Ascending aorta (tissue), 2 donors: ENCODE data around the gene PEF1. TPM values are rescaled to one million over a fixed set of nuclear protein-coding genes. Genes with fewer than 3 reads are reported as not detected.

ENCODE experiments used
- DNase-seq, 2 donors: peaks; one replicate each; pipeline ENCODE4 v3.0.0-alpha.2; 2019; ENCODE audit warnings: low spot score in 2 of 2
- H3K27ac ChIP-seq, 2 donors: fragments of 200-600 bp; sonication (generic); one replicate each; pipeline ENCODE4 v1.5.1; 2016 to 2017; ENCODE audit warnings: mild to moderate bottlenecking in 1 of 2
- H3K27me3 ChIP-seq: fragments of 200-600 bp; sonication (generic); one replicate; pipeline ENCODE4 v1.5.1; 2017
- H3K36me3 ChIP-seq, 2 donors: fragments of 200-600 bp; sonication (generic); one replicate each; pipeline ENCODE4 v1.5.1; 2016
- H3K4me1 ChIP-seq, 2 donors: fragments of 200-600 bp; sonication (generic); one replicate each; pipeline ENCODE4 v1.5.1; 2016 to 2017; ENCODE audit warnings: mild to moderate bottlenecking in 1 of 2
- H3K4me3 ChIP-seq, 2 donors: fragments of 200-600 bp; sonication (generic); one replicate each; pipeline ENCODE4 v1.5.1; 2016 to 2017; ENCODE audit warnings: mild to moderate bottlenecking in 1 of 2
- H3K9me3 ChIP-seq, 2 donors: fragments of 200-600 bp; sonication (generic); one replicate each; pipeline ENCODE4 v1.5.1; 2016
- CTCF ChIP-seq, 3 experiments: fragments of 200-600 bp in 2 of 3; fragments of 450-650 bp in 1 of 3; sonication (generic) in 2 of 3; IDR thresholded peaks; one replicate each; pipeline ENCODE4 v1.5.1; 2016 to 2019; ENCODE audit warnings: antibody characterized with exemption in 3 of 3, mild to moderate bottlenecking in 1 of 3, moderate library complexity in 1 of 3
- intact Hi-C: fragments of 100-400 bp; cut with DNase I; formaldehyde crosslinking; loops from one replicate; pipeline ENCODE4 v1.15.1; 2023
- total RNA-seq: library from RNA; depleted of rRNA; stranded (reverse); fragments of >200 nt; gene quantifications from one replicate; pipeline ENCODE4 v1.1.0, GENCODE V29; 2016

PEF1 gene
- total RNA-seq, 1 donor from 2014 or later, result 340 TPM

- no peak for DNase-seq
- H3K4me3 ChIP-seq, result no peak overlapping the region
- H3K27ac ChIP-seq, result peak overlapping the region; percentile 90 to 91
- H3K4me1 ChIP-seq, result peaks cover 25 to 47% of the 10 kb centered on the region in 2 donors
- intact Hi-C loops, result loop anchor here (5.0 kb wide), 1 partner anchor 33 kb away; no protein-coding TSS in a partner anchor
- no peak for TF ChIP-seq CTCF (IDR thresholded peaks at IDR 0.05)
- no peaks in the 10 kb centered on the region for H3K27me3 ChIP-seq
- peaks cover 5 to 12% of the 10 kb centered on the region in 2 donors for H3K36me3 ChIP-seq
- no peaks in the 10 kb centered on the region for H3K9me3 ChIP-seq
Observed at GRCh38 chr1:31624731-31625514, 19.8 kb downstream of the PEF1 start.

GRCh38 chr1:31624309-31624708 is 20.4 kb downstream of the PEF1 start:
- H3K9me3 ChIP-seq, result no peaks in the 10 kb centered on the region
- peaks cover 0 to 6% of the 10 kb centered on the region in 2 donors for H3K36me3 ChIP-seq
- no peak overlapping the region for H3K4me3 ChIP-seq
- H3K4me1 ChIP-seq, result peaks cover 25 to 47% of the 10 kb centered on the region in 2 donors
- no peaks in the 10 kb centered on the region for H3K27me3 ChIP-seq
- peak overlapping the region in 1 of 2 donors; percentile 91 for H3K27ac ChIP-seq
- no peak for TF ChIP-seq CTCF (IDR thresholded peaks at IDR 0.05)
- no peak for DNase-seq
- intact Hi-C loops, result no loop called here

GRCh38 chr1:31623365-31623764 is 21.3 kb downstream of the PEF1 start:
- no peak for TF ChIP-seq CTCF (IDR thresholded peaks at IDR 0.05)
- H3K36me3 ChIP-seq, result no peaks in the 10 kb centered on the region
- DNase-seq, result no peak
- peaks cover 18 to 39% of the 10 kb centered on the region in 2 donors for H3K4me1 ChIP-seq
- H3K9me3 ChIP-seq, result no peaks in the 10 kb centered on the region
- no peak overlapping the region for H3K27ac ChIP-seq
- intact Hi-C loops, result no loop called here
- no peak overlapping the region for H3K4me3 ChIP-seq
- no peaks in the 10 kb centered on the region for H3K27me3 ChIP-seq

- Histone ChIP-seq H3K27me3 (no peaks in the 10 kb centered on the region), H3K4me1 (peaks cover 12 to 34% of the 10 kb centered on the region in 2 donors), H3K36me3 (no peaks in the 10 kb centered on the region), H3K9me3 (no peaks in the 10 kb centered on the region), H3K4me3 (no peak overlapping the region), H3K27ac (peak overlapping the region; percentile 3 to 31)
- DNase-seq, result no peak
- intact Hi-C loops, result no loop called here
- TF ChIP-seq CTCF (IDR thresholded peaks at IDR 0.05), result no peak
Observed at GRCh38 chr1:31621847-31622730, 22.6 kb downstream of the PEF1 start.

GRCh38 chr1:31621498-31621820 is 23.2 kb downstream of the PEF1 start:
- no peaks in the 10 kb centered on the region for H3K27me3 ChIP-seq
- H3K4me1 ChIP-seq, result peaks cover 6 to 28% of the 10 kb centered on the region in 2 donors
- no peaks in the 10 kb centered on the region for H3K9me3 ChIP-seq
- intact Hi-C loops, result no loop called here
- no peak for DNase-seq
- H3K36me3 ChIP-seq, result no peaks in the 10 kb centered on the region
- no peak overlapping the region for H3K4me3 ChIP-seq
- peak overlapping the region in 1 of 2 donors; percentile 31 for H3K27ac ChIP-seq
- TF ChIP-seq CTCF (IDR thresholded peaks at IDR 0.05), result no peak
